GM12865 (cell line): Measurements from ENCODE around the gene AMPD1.
A peak's percentile ranks its signal among the peaks of the same experiment; 100 is the strongest.

Source experiments
- DNase-seq: peaks from one replicate; pipeline ENCODE4 v3.0.0; 2010; ENCODE audit warnings: low read depth
- H3K4me3 ChIP-seq: 2 replicates; pipeline ENCODE4 v1.5.1; 2011; ENCODE audit warnings: mild to moderate bottlenecking, low read depth, low read length, control low read depth
- CTCF ChIP-seq: IDR thresholded peaks from 2 replicates; pipeline ENCODE4 v1.5.1; 2011; ENCODE audit warnings: low read length, control low read depth, low read depth, inconsistent platforms; ENCODE audit not compliant: insufficient read depth; ENCODE audit errors: missing control alignments

Gene AMPD1

DNA sequence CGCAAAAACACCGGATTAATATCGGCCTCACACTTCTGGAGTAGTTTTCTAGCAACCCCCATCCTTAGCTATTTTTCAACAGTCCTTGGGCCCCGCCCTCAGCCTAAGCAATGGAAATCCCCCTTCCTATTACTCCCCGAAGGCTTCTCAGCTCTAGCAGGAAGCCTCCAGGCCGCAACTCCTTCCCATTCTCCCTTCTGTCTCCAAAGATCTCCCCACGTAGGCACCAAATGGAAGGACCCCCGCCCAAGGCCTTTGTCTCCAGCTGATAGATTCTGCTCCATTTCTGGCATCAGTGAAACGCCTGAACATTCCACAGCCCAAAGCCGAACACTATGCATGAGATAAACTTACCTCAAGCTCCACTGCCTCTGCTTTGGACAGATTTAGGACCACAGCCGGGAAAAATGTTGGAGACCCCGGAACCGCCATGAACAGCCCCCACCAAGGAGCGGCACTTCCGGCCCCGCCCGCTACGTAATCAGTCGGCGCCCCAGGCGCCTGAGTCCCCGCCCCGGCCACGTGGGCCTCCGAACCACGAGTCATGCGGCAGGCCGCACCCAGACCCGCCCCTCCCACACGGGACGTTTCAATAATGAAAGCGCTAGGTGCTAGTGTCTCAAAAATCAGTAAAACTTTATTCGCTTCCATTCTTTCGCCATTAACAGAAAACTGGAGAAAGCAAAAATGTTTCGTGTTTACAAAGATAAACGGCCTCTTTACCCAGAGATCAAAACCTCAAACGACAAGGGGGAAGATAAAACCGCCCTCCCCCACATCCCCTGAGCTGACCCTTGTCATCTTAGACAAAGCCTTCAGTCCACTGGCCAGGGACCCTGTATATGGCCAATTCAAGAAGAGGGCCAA, 21.2 kb upstream of the AMPD1 start, which contains the start of gene NRAS:
TSS of gene NRAS (minus strand) at position 468 of the 867 bp plus-strand sequence. CDS start 611 bp downstream, outside the sequence.
- no peak for TF ChIP-seq CTCF
- H3K4me3 ChIP-seq = peak within 1 kb of the TSS; percentile 100
- DNase-seq = peak; percentile 95

DNA sequence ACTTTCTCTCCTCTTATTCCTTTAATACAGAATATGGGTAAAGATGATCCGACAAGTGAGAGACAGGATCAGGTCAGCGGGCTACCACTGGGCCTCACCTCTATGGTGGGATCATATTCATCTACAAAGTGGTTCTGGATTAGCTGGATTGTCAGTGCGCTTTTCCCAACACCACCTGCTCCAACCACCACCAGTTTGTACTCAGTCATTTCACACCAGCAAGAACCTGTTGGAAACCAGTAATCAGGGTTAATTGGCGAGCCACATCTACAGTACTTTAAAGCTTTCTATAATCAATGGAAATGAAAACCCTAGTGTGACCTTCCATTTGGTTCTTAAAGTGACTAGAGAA, 20.6 kb upstream of the AMPD1 start:
- no peak for DNase-seq
- peak overlapping the region; percentile 100 for H3K4me3 ChIP-seq
- TF ChIP-seq CTCF = no peak

GRCh38 chr1:114712977-114713376, 17.6 kb upstream of the AMPD1 start:
- no peak for TF ChIP-seq CTCF
- no peak for DNase-seq
- no peak overlapping the region for H3K4me3 ChIP-seq

GRCh38 chr1:114710360-114710759, 15.0 kb upstream of the AMPD1 start:
- no peak for TF ChIP-seq CTCF
- H3K4me3 ChIP-seq = no peak overlapping the region
- DNase-seq = no peak

DNA sequence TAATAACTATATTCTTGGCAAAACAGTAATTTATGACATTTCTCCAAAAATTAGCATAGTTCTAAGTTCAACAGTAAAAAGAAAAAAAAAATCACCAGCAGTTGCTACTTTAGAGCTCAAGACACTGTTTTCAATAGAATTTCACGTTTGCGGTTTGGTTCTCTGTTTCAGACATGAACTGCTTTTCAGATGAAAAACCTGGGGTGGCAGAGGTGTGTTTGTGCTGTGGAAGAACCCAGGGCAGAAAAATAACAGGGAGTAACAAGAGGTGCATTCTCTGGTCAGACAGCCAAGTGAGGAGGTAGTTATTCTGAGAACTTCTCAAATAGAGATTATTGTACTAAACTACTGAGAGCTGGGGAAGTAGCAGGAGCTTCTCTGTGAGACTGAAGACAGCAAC, 12.3 kb upstream of the AMPD1 start:
- H3K4me3 ChIP-seq = no peak overlapping the region
- TF ChIP-seq CTCF = no peak

DNA sequence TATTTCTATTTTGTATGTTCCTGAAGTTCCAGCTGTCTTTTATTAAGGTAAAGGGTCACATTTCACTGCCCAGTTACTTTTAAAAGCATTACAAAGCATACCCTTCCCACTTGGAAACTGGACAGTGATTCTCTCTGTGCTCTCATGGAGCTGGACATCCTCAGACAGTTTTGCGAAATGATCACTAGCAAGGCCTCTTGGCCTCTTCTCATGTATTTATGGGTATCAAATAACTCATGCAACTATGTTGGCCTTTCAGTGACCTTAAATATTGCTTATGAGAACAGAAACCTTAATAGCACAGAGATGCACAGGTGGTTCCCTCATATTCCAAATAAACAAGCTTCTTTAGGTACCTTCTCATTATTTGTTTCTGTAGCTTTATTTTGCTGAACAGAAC, 7.9 kb upstream of the AMPD1 start:
- TF ChIP-seq CTCF = no peak
- no peak overlapping the region for H3K4me3 ChIP-seq

More for the DNA sequence above, 12.3 kb upstream of the AMPD1 start:
- DNase-seq = no peak

GRCh38 chr1:114702737-114703136, 7.4 kb upstream of the AMPD1 start:
- TF ChIP-seq CTCF = no peak
- DNase-seq = peak; percentile 59
- H3K4me3 ChIP-seq = no peak overlapping the region

More for the DNA sequence above, 7.9 kb upstream of the AMPD1 start:
- peak; percentile 58 for DNase-seq
